Smooth muscle cell (in vitro differentiated cells): ENCODE results near the gene BORCS6. TPM values are rescaled to one million over a fixed set of nuclear protein-coding genes. Genes with fewer than 3 reads are reported as not detected.

Source experiments
- DNase-seq: peaks from one replicate; lab custom pipeline; 2025; ENCODE audit not compliant: unreplicated experiment; lab: John Stamatoyannopoulos, UW
- H2AFZ ChIP-seq: fragments of 200-600 bp; sonication (generic); 2 replicates; pipeline ENCODE4 v1.6.0; 2016; ENCODE audit warnings: antibody characterized with exemption, low read depth, mild to moderate bottlenecking
- H3F3A ChIP-seq: fragments of 200-600 bp; sonication (generic); 2 replicates; pipeline ENCODE4 v1.6.0; 2017; ENCODE audit warnings: antibody characterized with exemption, low read depth
- H3K27ac ChIP-seq: fragments of 200-600 bp; sonication (generic); 2 replicates; pipeline ENCODE4 v1.5.1; 2016; ENCODE audit warnings: low read depth, mild to moderate bottlenecking
- H3K27me3 ChIP-seq: fragments of 200-600 bp; sonication (generic); 2 replicates; pipeline ENCODE4 v1.6.1; 2016; ENCODE audit warnings: low read depth, mild to moderate bottlenecking
- H3K36me3 ChIP-seq: fragments of 200-600 bp; sonication (generic); 2 replicates; pipeline ENCODE4 v1.5.1; 2016; ENCODE audit warnings: low read depth
- H3K4me1 ChIP-seq: fragments of 200-600 bp; sonication (generic); 2 replicates; pipeline ENCODE4 v1.5.1; 2016; ENCODE audit warnings: low read depth
- H3K4me2 ChIP-seq: fragments of 200-600 bp; sonication (generic); 2 replicates; pipeline ENCODE4 v1.6.0; 2016; ENCODE audit warnings: mild to moderate bottlenecking
- H3K4me3 ChIP-seq: fragments of 200-600 bp; sonication (generic); 2 replicates; pipeline ENCODE4 v1.5.1; 2016; ENCODE audit warnings: mild to moderate bottlenecking
- H3K79me2 ChIP-seq: fragments of 200-600 bp; sonication (generic); 2 replicates; pipeline ENCODE4 v1.6.0; 2016; ENCODE audit warnings: low read depth, mild to moderate bottlenecking
- H3K9ac ChIP-seq: fragments of 200-600 bp; sonication (generic); 2 replicates; pipeline ENCODE4 v1.6.0; 2016; ENCODE audit warnings: low read depth
- H3K9me3 ChIP-seq: fragments of 200-600 bp; sonication (generic); replicated peaks from 2 replicates; pipeline ENCODE4 v1.5.1; 2016; ENCODE audit warnings: low read depth
- H4K20me1 ChIP-seq: fragments of 200-600 bp; sonication (generic); 2 replicates; pipeline ENCODE4 v1.6.0; 2016; ENCODE audit warnings: low read depth
- CTCF ChIP-seq: fragments of 200-600 bp; sonication (generic); IDR thresholded peaks from 2 replicates; pipeline ENCODE4 v1.5.1; 2017; ENCODE audit warnings: borderline replicate concordance, mild to moderate bottlenecking, antibody characterized with exemption; ENCODE audit not compliant: insufficient read depth, poor library complexity, severe bottlenecking
- WGBS: methylation state at CpG from one replicate; pipeline ENCODE4 v1.1.7; 2016; ENCODE audit warnings: low lambda C conversion rate; 5-methylcytosine and 5-hydroxymethylcytosine counted together
- polyA plus RNA-seq: library from polyadenylated mRNA; unstranded; fragments of >200 nt; fragmentation: Nextera tagmentation; extraction: Ambion mirVana; gene quantifications from 2 replicates; pipeline ENCODE4 v1.2.1, GENCODE V29; 2016
- total RNA-seq: library from RNA; depleted of rRNA; stranded (reverse); fragments of >200 nt; gene quantifications from 2 replicates; pipeline ENCODE4 v1.2.3, GENCODE V29; 2014

The BORCS6 gene
- total and polyA plus RNA-seq, 2 experiments from 2014 or later, result 3.2 to 6.3 TPM

- peaks cover 76% of the 10 kb centered on the region for H4K20me1 ChIP-seq
- H2AFZ ChIP-seq, result no peak overlapping the region
- H3K79me2 ChIP-seq, result no peaks in the 10 kb centered on the region
- H3K9ac ChIP-seq, result no peak overlapping the region
- no peak overlapping the region for H3K4me2 ChIP-seq
- no peaks in the 10 kb centered on the region for H3K4me1 ChIP-seq
- peaks cover 5% of the 10 kb centered on the region for H3K36me3 ChIP-seq
- no peak for TF ChIP-seq CTCF
- WGBS, result 97% methylated on average over 15 of the region's 15 CpGs
- no peaks in the 10 kb centered on the region for H3K9me3 ChIP-seq
- no peak overlapping the region for H3K27ac ChIP-seq
- no peak for DNase-seq
- H3K4me3 ChIP-seq, result no peak overlapping the region
- H3F3A ChIP-seq, result peaks cover 10% of the 10 kb centered on the region
- no peaks in the 10 kb centered on the region for H3K27me3 ChIP-seq
Measured at GRCh38 chr17:8144401-8145231, 45.4 kb downstream of the BORCS6 start.

GRCh38 chr17:8143581-8144400, 46.2 kb downstream of the BORCS6 start:
- WGBS, result 96% methylated on average over 16 of the region's 22 CpGs
- no peak for DNase-seq
- peaks cover 16% of the 10 kb centered on the region for H3F3A ChIP-seq
- H3K9ac ChIP-seq, result no peak overlapping the region
- peaks cover 74% of the 10 kb centered on the region for H4K20me1 ChIP-seq
- no peaks in the 10 kb centered on the region for H3K9me3 ChIP-seq
- no peaks in the 10 kb centered on the region for H3K4me1 ChIP-seq
- no peak overlapping the region for H3K4me3 ChIP-seq
- H3K36me3 ChIP-seq, result no peaks in the 10 kb centered on the region
- TF ChIP-seq CTCF, result no peak
- H3K4me2 ChIP-seq, result no peak overlapping the region
- H3K27ac ChIP-seq, result no peak overlapping the region
- no peaks in the 10 kb centered on the region for H3K79me2 ChIP-seq
- no peaks in the 10 kb centered on the region for H3K27me3 ChIP-seq
- no peak overlapping the region for H2AFZ ChIP-seq

GRCh38 chr17:8142887-8143580, 46.9 kb downstream of the BORCS6 start:
- Histone ChIP-seq H3K9ac (no peak overlapping the region), H3K4me2 (no peak overlapping the region), H3K9me3 (no peaks in the 10 kb centered on the region), H3K27me3 (no peaks in the 10 kb centered on the region), H4K20me1 (peaks cover 67% of the 10 kb centered on the region), H3F3A (peaks cover 16% of the 10 kb centered on the region), H3K79me2 (no peaks in the 10 kb centered on the region), H3K27ac (no peak overlapping the region), H3K36me3 (no peaks in the 10 kb centered on the region), H2AFZ (no peak overlapping the region), H3K4me1 (no peaks in the 10 kb centered on the region), H3K4me3 (no peak overlapping the region)
- DNase-seq, result no peak
- WGBS, result 95% methylated on average over 13 of the region's 15 CpGs
- TF ChIP-seq CTCF, result no peak
